Measurements from ENCODE around the gene ICA1. TPM values are rescaled to one million over a fixed set of nuclear protein-coding genes. Genes with fewer than 3 reads are reported as not detected.

Gene ICA1
- polyA plus RNA-seq, 3 donors: 3.2 to 7.0 (median 4.2) TPM

- Histone ChIP-seq H2AFZ (ENCODE audit: insufficient read depth, low read depth, low read length, poor library complexity, severe bottlenecking) (no peak overlapping the region), H3K4me2 (replicated peaks; ENCODE audit: extremely low read depth, low read length, poor library complexity, severe bottlenecking) (no peak overlapping the region), H4K20me1 (ENCODE audit: insufficient read depth, low read length) (no peaks in the 10 kb centered on the region), H3K79me2 (ENCODE audit: insufficient read depth, low read length) (no peaks in the 10 kb centered on the region), H3K4me3 (replicated peaks in 1 of 3; ENCODE audit: low read depth in 2 of 3, low read length in 3 of 3) (no peak overlapping the region), H3K4me1 (ENCODE audit: control insufficient read depth in 1 of 2, insufficient read depth in 2 of 2, low read length in 2 of 2) (peaks cover 3 to 8% of the 10 kb centered on the region in 2 donors), H3K27me3 (ENCODE audit: control insufficient read depth in 2 of 2, insufficient read depth in 2 of 2, low read length in 2 of 2) (no peaks in the 10 kb centered on the region), H3K27ac (ENCODE audit: low read depth in 1 of 2, low read length in 2 of 2) (no peak overlapping the region), H3K9me3 (replicated peaks in 1 of 2; ENCODE audit: control insufficient read depth in 1 of 2, insufficient read depth in 1 of 2, low read length in 2 of 2) (no peaks in the 10 kb centered on the region), H3K9ac (ENCODE audit: insufficient read depth, low read length, poor library complexity, severe bottlenecking) (no peak overlapping the region), H3K36me3 (replicated peaks in 1 of 2; ENCODE audit: control insufficient read depth in 1 of 2, insufficient read depth in 2 of 2, low read length in 2 of 2) (no peaks in the 10 kb centered on the region)
- TF ChIP-seq, protein P1, sequence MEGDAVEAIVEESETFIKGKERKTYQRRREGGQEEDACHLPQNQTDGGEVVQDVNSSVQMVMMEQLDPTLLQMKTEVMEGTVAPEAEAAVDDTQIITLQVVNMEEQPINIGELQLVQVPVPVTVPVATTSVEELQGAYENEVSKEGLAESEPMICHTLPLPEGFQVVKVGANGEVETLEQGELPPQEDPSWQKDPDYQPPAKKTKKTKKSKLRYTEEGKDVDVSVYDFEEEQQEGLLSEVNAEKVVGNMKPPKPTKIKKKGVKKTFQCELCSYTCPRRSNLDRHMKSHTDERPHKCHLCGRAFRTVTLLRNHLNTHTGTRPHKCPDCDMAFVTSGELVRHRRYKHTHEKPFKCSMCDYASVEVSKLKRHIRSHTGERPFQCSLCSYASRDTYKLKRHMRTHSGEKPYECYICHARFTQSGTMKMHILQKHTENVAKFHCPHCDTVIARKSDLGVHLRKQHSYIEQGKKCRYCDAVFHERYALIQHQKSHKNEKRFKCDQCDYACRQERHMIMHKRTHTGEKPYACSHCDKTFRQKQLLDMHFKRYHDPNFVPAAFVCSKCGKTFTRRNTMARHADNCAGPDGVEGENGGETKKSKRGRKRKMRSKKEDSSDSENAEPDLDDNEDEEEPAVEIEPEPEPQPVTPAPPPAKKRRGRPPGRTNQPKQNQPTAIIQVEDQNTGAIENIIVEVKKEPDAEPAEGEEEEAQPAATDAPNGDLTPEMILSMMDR (IDR thresholded peaks at IDR 0.05): no peak
- no peak overlapping the region for H3K27ac Mint-ChIP-seq
- intact Hi-C loops (cut with micrococcal nuclease): no loop called here
- no peak for DNase-seq
- H3K4me1 Mint-ChIP-seq: peaks cover 13% of the 10 kb centered on the region
- H3K4me3 Mint-ChIP-seq: peak overlapping the region in 1 of 2 donors; percentile 21
- no CpG with 5 or more reads among the region's 2 CpGs for WGBS (ENCODE audit: insufficient coverage)
- no peaks in the 10 kb centered on the region for H3K9me3 Mint-ChIP-seq
- peaks cover 0 to 2% (median 0%) of the 10 kb centered on the region in 3 donors for H3K27me3 Mint-ChIP-seq (ENCODE audit: low read depth in 3 of 3)
- no peaks in the 10 kb centered on the region for H3K36me3 Mint-ChIP-seq
These were observed 12.6 kb upstream of the ICA1 start for GRCh38 chr7:8274589-8274988.

- Histone ChIP-seq H3K4me2 (replicated peaks; ENCODE audit: extremely low read depth, low read length, poor library complexity, severe bottlenecking) (no peak overlapping the region), H3K27ac (ENCODE audit: low read depth in 1 of 2, low read length in 2 of 2) (no peak overlapping the region), H3K36me3 (replicated peaks in 1 of 2; ENCODE audit: control insufficient read depth in 1 of 2, insufficient read depth in 2 of 2, low read length in 2 of 2) (no peaks in the 10 kb centered on the region), H3K27me3 (ENCODE audit: control insufficient read depth in 2 of 2, insufficient read depth in 2 of 2, low read length in 2 of 2) (no peaks in the 10 kb centered on the region), H3K4me1 (ENCODE audit: control insufficient read depth in 1 of 2, insufficient read depth in 2 of 2, low read length in 2 of 2) (peaks cover 9 to 15% of the 10 kb centered on the region in 2 donors), H3K9me3 (replicated peaks in 1 of 2; ENCODE audit: control insufficient read depth in 1 of 2, insufficient read depth in 1 of 2, low read length in 2 of 2) (no peaks in the 10 kb centered on the region), H3K4me3 (replicated peaks in 1 of 3; ENCODE audit: low read depth in 2 of 3, low read length in 3 of 3) (no peak overlapping the region), H3K79me2 (ENCODE audit: insufficient read depth, low read length) (no peaks in the 10 kb centered on the region), H3K9ac (ENCODE audit: insufficient read depth, low read length, poor library complexity, severe bottlenecking) (no peak overlapping the region), H4K20me1 (ENCODE audit: insufficient read depth, low read length) (no peaks in the 10 kb centered on the region), H2AFZ (ENCODE audit: insufficient read depth, low read depth, low read length, poor library complexity, severe bottlenecking) (no peak overlapping the region)
- H3K9me3 Mint-ChIP-seq: no peaks in the 10 kb centered on the region
- peaks cover 24% of the 10 kb centered on the region for H3K4me1 Mint-ChIP-seq
- H3K27ac Mint-ChIP-seq: no peak overlapping the region
- intact Hi-C loops (cut with micrococcal nuclease): no loop called here
- no peak overlapping the region for H3K4me3 Mint-ChIP-seq
- H3K36me3 Mint-ChIP-seq: no peaks in the 10 kb centered on the region
- TF ChIP-seq, protein P1 (IDR thresholded peaks at IDR 0.05): no peak
- no peak for DNase-seq
- H3K27me3 Mint-ChIP-seq (ENCODE audit: low read depth in 3 of 3): peaks cover 0 to 2% (median 0%) of the 10 kb centered on the region in 3 donors
These were observed 10.0 kb upstream of the ICA1 start for GRCh38 chr7:8271960-8272359.
